HT1080 (cell line): ENCODE data around the gene NDST4. TPM values are rescaled to one million over a fixed set of nuclear protein-coding genes. Genes with fewer than 3 reads are reported as not detected.
A peak's percentile ranks its signal among the peaks of the same experiment; 100 is the strongest.

Source experiments
- DNase-seq: peaks from one replicate; pipeline ENCODE4 v3.0.0-alpha.2; 2015; ENCODE audit warnings: low read depth
- small RNA-seq: library from RNA; depleted of rRNA; stranded (forward); fragments of <200 nt; gene quantifications from one replicate; pipeline ENCODE3, GENCODE V24; 2014
- total RNA-seq: library from RNA; depleted of rRNA; stranded (reverse); fragments of >200 nt; shearing (Covaris generic); gene quantifications from 2 replicates; pipeline ENCODE4 v1.2.3, GENCODE V29; 2014

NDST4 gene
- total RNA-seq, 1 experiment from 2014 or later: not detected

DNA sequence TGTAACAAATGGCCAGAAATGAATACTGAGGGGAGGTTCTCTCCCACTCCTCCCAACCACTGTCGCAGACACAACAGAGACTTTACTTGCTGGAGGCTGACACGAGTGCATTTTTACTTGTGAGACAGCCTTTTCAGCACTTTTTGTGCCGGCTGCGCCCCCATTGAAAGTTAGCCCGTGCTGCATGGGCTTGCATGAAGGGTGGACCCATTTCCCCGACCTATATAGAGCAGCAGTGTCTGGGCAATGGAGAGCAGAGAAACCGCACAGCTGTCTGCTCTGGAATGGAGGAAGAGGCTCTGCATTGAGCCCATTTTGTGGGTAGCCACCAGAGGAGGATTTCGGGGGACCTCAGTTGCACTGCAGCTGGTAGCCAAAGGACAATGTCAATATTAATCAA, 306.1 kb downstream of the NDST4 start:
- DNase-seq: no peak

DNA sequence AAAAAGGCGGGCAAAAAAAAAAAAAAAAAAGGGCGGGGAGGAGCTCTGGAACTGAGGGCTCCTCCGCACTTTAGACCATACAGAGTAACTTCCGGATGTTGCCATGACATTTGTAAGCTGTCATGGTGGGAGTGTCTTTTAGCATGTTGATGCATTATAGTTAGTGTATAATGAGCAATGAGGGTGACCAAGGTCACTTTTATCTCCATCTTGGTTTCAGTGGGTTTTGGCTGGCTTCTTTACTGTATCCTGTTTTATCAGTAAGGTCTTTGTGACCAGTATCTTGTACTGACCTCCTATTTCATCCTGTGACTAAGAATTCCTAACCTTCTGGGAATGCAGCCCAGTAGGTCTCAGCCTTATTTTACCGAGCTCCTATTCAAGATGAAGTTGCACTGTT, 321.4 kb downstream of the NDST4 start:
- DNase-seq: peak; percentile 80

DNA sequence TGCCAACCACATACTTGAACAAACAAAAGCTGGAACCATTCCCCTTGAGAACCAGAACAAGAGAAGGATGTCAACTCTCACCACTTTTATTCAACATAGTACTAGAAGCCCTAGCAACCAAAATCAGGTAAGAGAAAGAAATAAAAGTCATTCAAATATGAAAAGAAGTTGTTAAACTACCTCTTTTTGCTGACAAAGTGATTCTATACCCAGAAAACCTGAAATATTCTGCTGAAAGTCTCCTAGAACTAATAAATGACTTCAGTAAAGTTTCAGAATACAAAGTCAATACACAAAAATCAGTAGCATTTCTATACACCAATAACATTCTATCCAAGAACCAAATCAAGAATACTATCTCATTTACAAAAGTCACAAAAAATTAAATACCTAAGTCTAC, 327.9 kb downstream of the NDST4 start:
- no peak for DNase-seq

DNA sequence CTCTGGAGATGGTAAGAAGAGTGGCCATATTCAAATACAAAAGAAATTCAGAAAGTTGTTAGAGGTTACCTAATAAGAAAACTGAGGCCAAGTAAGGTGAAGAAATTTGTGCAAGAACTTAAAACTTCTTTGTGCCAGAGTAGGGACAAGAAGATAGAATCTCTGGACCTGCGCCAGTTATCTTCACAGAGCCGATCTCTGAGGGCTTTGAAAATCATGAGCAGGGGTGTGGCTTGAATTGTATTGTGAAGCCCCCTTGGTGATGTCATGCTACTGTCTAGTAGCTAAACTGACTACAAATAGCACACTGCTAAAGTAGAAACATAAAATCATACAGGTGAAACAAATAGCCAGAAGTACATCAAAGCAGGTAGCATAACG, 330.2 kb downstream of the NDST4 start:
- DNase-seq: no peak

DNA sequence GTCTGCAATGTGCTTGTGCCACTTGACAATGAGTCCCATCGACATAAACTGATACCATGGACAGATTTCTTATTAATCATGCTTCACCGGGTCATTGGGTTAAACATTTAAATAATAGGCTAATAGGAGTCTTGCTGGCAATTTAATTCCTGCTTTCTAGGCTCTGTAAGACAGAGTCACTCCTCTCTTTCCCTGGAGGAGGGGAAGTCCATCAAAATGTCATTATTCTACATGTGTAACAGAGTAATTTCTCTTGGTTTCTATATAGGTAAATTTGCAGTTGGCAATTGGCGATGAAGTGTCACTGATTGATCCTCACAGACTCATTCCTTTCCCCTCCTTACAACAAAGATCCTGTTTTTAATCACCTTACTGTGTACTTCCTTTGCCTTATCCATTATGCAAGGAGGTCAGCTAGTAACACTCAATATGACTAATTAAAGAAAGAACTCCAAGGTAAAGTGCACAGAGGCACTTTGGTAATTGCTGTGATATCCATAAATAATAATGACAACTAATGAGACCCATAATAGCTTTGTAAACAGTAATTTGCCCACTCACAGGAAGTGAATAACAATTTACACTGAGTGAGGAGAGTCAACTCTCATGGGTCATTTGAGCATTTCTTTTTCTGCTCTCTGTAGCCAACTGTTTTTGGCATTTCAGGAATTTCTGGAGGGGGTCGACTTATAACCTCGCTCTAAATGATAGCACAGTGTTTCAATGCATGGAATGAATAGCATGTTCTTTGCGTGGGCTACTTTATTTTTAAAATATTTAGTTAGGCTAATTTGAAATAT, 330.8 kb downstream of the NDST4 start:
- DNase-seq: no peak

DNA sequence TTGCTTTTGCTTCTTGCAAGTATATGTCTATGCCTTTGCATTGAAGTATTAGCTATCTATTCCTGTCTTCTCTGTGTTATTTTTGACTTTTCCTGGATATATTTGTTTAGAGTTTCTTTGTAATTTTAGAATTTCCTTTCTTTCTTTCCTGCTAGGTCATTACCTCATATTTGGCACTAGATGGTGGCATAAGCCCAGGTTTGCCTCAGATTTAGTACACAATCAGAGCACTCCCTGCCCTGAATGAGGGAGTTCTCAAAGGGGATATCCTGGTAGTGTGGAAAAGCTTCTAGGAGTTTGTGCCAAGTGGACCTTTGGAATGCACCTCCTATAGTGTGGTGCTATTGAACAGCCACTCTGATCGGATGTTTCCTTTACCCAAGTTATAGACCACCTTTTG, 333.2 kb downstream of the NDST4 start:
- peak; percentile 18 for DNase-seq

Small RNA genes lying within 50 kb of the gene (small RNA-seq; reads per million reads assigned to genes)
- not detected for gene RN7SL808P
